ENCODE measurements around the gene PLEKHA8.
A peak's percentile ranks its signal among the peaks of the same experiment; 100 is the strongest.

Gene PLEKHA8

DNA sequence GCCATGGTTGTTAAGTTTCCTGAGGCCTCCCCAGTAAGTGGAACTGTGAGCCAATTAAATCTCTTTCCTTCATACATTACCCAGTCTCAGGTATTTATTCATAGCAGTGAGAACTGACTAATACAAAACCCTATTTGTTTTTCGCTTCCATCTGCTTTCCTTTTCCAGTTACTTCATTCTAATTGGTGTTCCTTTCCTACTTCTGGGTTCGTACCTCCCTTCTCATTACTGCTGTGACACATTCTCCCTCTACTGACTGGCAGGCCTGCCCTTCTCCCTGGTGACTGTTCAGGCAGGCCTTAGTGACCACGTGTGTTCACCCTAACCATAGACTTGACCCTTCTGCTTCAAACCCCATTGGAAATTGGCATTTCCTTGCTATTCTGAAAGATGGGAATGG, 144.2 kb downstream of the PLEKHA8 start:
- no peak for DNase-seq

DNA sequence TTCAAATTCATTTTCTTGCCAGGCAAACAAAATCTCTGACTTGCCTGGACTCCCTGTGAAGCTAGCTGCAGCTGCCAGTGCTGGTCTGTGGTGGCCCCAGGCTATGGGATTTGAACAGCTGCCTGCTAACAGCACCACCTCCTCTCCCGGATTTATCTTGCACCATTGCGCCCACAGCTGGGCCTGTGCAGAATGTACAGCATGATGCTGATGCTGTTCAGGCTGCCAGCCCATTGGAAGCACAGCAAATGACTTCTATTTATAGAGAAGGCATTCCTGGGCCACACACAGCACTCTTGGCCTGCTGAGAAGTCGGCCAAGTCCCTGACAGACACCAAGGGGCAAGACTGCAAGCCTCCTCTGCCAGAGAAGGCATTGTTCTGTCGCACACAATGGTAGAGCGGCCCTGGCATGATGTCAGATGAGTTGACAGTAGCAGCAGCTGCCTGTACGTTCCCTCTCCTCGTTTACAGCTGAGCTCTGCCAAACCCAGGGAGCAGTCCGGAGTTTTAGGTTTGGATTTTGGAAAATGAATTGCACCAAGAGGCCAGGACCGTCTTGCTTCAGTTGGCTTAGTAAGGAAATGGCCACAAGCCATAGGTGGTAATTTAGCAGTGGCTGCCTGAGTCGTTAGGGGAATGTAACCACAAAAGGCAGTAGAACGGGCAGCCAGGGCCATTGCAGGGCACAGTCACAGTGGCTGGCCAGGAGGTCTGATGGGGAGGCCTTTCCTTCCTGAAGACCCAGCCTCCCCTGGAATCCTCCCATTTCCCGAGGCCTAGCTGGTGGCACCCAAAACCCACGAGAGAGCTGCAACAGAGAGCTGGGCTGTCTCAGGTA, 145.1 kb downstream of the PLEKHA8 start:
- peak; percentile 92 for DNase-seq

DNA sequence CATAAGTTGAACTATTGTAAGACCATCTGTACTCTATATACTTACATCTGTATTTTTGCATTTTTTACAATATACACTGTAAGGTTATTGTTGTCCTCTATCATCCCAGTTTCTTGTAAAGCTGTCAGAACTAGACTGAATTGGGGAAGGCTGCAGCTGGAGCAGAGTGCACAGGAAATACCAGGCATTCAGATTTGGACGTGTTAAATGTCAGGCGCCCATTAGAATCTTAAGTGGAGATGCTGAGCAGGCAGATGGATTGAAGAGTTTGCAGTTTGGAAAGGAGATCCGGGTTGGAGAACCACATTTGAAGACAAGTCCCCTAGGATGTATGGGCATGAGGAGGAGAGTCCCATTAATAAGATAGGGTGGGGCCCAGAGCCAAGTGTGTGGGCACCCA, 147.0 kb downstream of the PLEKHA8 start:
- no peak for DNase-seq

DNA sequence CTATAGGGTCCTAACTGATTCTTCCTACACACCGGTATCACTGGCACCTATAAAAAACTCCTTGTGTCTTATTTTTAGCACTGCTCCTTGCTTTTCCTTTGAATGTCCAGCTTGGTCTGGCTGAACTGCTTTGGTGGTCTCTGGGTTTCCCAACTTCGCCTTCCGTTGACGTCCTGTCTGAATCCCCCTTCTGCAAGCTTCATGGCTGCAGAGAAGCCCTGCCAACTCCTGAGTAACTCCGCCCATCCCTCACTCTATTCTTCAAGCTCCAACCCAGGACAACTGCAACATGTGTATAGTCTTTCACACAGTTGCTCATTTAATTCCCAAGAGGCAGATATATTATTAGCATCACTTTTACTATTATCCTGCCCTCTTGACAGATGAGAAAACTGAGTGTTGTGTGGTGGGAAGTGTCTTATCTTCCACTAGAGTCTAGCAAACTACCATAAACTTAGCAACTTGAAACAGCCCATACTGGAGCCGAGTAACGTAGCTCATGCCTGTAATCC, 147.5 kb downstream of the PLEKHA8 start:
- no peak for DNase-seq

DNA sequence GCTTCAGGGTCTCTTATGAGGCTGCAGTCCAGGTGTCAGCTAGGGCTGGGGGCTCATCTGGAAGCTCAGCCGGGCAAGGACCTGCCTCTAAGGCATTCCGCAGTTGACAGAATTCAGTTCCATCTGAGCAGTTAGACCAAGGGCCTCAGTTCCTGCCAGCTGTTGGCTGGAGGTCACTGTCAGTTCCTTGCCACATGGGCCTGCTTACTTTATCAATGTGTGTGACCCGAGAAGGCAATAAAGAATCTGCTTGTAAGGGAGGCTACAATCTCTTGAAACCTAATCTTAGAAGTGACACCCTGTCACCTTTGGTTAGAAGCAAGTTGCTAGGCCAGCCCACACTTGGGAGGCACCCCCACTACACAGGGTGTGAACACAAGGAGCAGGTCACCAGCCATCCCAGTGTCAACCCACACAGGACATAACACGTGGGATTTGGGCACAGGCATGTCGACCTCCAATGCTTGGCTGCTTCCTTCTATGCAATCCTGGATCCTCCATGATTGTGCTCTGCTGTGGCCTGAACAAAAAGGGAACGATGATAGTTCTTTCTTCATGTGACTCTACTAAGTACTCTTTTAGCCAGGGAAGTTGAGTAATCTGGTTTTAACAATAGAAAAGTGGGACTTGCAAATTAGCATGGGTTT, 148.4 kb downstream of the PLEKHA8 start:
- no peak for DNase-seq

DNA sequence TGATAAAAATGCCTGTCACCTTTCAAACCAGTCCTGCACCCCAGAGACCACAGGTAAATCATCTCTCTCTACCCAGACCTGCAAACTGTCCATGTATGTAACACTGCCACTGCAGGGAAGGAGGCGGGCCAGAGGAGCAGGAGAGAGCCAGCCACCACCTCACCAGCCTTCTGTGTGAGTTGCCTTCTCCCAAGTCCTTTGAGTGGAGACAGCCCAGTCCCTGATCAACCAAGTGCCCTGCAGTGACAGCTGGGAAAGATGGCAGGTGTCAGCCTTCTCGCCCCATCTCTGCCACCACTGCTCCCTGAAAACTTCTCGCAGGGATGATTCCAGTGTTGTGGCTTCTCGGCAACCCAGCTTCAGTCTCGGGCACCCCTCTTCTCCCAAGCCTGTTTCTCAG, 149.0 kb downstream of the PLEKHA8 start:
- DNase-seq: no peak

DNA sequence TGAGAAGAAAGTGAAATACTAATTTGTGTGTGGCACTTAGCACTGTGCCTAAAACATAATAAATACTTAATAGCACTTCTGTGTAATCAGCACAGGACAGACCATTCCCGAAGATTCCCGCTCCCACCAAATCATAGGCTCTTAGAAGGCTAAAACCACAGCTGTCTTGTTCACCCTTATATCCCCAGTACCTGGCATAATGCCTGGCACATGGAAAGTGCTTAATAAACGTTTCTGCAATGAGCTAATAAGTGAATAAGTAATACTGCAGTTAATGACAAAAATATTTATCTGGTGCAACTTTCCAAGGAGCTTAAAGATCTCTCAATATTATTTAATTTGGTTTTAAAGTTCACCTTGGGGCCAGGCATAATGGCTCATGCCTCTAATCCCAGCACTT, 149.8 kb downstream of the PLEKHA8 start:
- peak; percentile 80 for DNase-seq

DNA sequence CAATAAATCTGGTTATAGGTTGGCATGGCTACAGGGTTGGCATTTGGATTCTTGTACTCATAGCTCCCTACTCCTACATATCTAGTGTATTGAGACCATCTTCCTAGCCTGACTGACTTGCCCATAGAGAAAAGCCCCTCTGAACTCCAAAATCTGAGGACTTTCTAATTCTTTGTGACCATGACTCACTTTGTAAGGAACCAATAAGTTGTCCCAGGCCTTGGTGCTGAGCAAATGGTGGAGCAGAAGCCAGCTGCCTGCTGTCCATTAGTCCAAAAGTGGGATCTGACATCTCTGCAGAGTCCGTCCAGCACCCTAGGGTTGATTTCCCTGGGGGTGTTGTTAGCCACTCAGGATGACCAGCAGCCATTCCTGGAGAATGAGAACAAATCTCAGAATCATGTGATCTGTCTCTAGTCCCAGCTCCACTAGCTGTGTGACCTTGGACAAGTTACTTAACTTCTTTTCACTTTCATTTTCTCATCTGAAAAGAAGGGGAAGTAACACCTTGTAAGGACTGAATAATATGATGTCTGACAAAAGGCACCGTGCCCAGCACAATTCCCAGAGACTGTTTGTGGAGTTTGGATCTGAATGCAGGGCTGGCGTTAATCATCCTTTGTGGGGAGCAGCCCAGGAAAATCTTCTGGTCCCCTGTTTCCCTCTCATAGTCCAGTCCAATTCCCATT, 150.7 kb downstream of the PLEKHA8 start:
- peak; percentile 69 for DNase-seq
